Raji (cell line): ENCODE results near the gene IGLL5.

Experiments used
- POLR2A ChIP-seq: IDR thresholded peaks from 2 replicates; pipeline ENCODE4 v1.6.1; 2011; ENCODE audit warnings: low read depth, low read length, control low read depth; ENCODE audit not compliant: insufficient read depth

The IGLL5 gene

DNA sequence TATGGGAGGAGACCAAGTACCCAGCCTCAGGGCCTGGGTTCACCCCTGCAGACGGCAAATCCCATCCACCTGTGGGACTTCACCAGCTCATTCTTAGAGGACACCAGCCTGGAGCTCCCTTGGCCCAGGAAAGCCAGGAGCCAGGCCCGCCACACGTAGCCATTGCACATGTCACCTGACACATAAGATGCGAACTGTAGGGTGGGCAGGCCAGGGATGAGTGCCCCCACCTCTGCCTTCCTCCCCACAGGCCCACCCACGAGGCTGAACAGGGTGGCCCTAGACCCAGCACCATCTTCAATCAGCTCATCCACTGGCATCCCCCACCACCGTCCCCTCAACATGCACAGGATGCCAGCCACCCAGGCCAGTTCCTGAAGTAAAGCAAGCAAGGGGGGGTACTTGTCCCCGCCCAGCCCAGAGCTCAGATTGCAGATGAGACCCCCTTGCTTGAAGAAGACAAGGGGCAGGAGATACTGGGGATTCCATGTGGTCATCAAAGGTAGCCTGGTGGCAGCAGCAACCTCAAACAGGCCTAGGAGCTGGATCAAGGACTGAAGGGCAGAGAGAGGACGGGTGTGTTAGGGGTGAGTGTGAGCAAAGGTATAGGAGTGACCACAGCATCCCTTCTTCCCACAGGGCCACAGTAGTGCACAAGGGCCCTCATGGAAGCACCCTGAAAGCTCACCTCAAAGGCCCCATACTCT is 45.6 kb downstream of the IGLL5 start:
- no peak for TF ChIP-seq POLR2A

DNA sequence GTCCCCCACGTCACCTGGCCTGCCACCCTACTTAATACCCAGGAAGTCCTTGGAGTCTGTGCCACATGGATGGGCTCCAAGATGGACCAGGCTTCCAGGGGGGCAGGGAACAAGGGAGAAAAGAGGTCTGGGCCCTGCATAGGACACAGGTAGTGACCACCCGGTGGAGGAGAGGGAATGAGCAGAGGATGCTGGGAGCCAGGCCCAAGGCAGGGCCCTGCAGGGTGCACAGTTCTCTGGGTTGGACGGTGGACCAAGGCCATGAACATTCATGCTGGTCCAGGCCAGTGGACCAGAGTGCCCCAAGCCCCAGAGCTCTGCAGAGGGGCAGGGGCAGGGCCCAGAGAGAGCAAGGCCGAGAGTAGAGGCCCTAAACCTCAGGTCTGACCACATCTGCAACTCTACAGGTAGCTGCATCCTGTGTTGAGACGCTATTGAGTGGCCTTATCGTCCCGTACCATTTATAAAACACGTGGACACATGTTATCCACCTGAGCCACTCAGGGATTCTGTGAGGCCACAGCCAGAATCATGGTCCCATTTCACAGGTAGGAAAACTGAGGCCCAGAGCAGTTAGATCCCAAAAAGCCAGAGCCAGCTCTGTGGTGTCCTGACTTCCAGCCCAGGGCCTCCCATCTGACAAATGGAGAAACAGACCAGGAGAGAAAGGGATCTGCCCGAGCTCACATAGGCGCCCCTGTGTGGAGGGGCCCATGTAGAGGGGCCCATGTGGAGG is 46.4 kb downstream of the IGLL5 start:
- TF ChIP-seq POLR2A, result no peak

DNA sequence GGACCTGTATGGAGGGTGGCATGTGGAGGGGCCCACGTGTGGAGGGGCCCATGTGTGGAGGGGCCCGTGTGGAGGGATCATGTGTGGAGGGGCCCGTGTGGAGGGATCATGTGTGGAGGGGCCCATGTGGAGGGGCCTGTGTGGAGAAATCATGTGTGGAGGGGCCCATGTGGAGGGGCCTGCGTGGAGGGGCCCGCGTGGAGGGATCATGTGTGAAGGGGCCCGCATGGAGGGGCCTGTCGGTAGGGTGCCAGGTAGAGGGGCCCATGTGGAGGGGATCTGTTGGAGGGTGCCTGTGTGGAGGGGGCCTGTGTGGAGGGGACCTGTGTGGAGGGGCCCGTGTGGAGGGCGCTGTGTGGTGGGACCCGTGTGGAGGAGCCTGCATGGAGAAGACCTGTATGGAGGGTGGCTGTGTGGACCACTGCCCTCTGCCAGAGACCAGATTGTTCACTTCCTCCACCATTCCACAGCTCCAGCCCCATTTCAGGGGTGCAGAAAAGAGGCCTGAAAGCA is 47.0 kb downstream of the IGLL5 start:
- no peak for TF ChIP-seq POLR2A

DNA sequence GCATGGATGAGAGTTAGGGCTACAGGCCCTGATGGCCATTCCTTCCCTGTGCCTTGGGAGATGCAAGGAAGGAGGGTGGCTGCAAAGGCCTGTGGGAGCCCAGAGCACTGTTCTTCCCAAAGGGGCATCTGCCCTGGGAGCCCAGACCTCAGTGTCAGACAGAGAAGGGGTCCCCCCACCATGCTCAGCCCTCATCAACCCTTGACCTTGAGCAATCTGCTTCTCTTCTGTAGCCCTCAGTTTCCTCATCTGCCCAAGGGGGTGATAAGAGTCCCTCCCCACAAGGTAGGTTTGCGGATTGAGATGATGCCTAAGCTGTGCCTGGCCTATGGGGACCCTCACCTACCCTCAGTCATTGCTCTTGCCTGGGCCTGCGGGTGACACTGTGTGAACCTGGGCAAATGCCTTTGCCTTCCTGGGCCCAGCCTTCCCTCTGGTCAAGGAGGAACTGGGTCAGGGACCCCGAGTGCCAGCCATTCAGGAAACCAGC is 47.5 kb downstream of the IGLL5 start:
- TF ChIP-seq POLR2A, result no peak

DNA sequence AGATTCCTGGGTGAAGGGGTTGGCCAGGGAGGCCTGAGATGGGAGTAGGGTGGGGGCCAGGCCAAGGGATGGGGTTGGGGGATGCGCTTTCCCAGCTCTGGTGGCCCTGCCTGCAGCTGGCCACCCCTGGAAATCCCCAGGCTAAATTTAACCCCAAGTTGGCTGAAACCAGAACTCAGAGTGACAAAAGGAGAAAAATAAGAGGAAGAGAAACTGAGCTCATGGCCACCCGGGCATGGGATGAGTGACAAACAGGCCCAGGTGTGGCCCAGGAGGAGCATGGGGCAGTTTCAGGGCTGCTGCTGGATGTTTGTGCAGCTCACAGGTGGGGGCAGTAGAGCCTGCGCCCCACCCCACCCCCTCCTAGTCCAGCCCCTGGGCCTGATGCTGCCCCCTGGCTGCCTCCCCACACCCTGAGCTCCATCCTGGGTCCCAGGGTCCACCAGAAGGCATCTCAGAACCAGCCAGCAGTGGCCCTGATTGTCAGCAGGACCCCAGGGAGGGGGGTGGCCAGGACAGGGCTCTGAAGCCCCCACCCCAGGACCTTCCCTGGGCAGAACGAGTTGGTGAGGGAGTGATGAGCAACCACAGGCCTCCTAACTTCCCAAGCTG is 48.0 kb downstream of the IGLL5 start:
- peak; percentile 56 for TF ChIP-seq POLR2A

DNA sequence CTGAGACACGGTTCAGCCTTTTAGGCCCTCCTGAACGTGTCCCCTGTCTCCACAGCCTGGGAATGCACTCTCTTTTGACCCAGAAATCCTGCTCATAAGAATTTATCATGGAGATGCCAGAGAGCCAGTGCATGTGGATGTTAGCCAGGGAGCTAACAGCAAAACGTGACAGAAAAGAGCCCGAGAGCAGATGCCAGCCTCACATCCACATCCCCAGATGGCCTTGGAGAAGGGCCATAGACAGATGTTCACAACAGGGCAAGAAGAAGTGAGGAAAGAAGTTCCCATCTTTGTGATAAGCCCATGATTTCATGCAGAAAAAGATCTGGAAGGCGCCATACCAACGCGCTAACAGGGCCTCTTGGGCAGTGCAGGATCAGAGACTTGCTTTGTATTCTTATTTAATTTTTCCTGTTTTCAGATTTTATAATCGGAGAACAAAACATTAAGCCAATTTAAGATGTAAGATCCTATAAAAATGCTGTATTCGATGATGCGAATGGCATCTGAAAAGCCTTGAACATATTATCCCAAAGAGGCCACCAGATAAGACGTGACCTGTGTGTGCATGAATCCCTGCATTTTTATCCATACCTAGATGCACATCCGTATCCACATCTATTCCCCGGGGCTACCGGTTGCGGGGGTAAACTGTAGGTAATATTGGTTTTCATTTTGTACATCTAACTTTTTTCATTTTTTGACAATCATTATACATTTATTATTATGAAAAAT is 48.7 kb downstream of the IGLL5 start:
- no peak for TF ChIP-seq POLR2A

DNA sequence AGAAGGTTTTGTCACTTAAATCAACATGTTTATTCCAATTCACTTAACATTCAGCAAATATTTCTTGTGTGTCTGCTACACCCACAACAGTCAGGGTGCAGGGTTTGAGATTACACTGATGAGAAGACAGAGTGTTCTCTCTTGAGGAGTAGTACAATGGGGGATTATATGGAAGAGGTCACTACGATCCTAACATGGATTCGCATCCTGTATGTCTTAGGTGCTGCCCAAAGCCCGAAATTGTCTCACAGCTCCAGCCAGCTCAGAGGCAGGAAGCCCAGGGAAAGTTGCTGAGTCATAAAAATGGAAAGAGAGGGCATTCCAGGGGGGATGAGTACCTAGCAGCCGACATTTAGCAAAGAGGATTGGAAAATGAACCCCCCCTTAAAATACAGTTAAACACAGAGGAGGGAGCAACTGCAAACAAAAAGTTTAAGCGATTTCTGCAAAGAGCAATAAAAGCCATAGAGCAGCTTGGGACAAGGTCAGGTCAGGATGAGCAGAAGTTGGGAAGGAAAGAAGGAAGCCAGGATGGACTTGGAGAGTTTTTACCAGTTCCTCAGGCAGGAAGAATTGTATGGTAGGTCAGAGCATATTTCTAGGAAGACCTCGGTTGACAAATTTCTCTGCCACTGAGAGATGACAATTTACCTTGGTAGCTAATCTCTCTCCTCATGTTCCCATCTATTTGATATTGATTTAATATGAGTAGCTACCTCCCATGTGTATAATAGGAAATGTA is 49.5 kb downstream of the IGLL5 start:
- no peak for TF ChIP-seq POLR2A

DNA sequence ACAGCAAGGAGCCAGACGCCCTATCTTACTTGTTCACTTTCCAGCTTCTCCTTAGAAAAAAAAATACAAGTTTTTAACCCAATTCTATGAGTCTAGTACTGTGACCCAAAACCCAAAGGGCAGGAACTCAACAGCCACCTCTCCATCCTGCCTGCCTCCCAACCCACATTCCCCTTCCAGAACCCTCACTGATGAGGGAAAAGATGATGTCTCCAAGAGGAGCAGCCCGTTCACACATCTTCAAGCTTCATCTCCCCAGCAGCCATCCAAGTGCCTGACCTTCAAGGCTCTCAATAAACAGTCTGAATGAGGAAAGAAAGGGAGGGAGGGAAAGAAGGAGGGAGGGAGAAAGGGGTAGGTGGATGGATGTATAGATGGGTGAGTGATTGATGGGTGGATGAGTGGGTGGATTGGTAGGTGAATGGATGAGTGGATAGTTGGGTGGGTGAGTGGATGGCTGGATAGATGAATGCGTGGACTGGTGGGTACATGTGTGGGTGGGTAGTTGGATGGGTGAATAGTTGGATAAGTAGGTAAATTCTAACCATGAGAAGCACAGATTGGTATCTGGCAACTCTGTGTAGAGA is 50.4 kb downstream of the IGLL5 start:
- TF ChIP-seq POLR2A, result no peak

DNA sequence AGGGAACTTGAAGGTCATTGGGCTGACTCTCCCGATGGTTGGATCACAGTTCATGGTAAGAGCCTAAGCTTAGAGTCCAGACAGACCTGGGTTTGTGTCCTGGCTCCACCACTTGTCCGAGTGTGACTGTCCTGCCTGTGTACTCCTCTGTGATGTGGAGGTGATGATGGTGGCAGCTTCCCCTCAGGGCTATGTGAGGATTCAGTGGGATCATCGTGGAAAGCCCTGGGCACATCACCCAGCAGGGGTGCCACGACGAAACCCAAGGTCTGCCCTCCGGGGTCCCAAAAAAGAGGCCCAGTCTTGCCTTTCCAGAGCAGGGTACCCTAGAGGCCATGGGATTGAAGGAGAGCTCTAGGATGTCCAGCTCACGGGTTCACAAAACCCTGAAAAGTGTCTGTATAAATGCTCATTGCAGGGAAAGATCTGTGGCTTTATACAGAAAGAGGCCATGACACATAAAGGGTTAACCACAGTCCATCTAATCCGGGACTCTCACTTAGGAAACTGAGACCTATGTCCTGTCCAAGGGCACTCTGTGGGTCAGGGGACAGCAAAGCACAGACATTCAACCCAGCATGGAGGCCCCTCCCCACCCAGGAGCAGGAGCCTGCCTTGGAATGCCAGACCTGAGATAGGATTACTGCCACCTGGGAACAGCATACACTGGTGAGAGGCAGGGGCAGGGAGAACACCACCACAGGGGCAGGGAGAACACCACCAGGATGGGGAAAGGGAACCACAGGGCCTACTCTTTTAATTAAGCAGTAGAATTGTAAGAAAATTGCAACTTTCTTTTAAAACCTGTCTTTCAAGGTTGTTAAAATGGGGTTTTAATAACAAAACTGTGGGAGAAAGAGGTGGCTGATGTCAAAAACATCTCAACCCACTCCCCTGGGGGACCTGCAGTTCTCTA is 51.3 kb downstream of the IGLL5 start:
- TF ChIP-seq POLR2A, result no peak

DNA sequence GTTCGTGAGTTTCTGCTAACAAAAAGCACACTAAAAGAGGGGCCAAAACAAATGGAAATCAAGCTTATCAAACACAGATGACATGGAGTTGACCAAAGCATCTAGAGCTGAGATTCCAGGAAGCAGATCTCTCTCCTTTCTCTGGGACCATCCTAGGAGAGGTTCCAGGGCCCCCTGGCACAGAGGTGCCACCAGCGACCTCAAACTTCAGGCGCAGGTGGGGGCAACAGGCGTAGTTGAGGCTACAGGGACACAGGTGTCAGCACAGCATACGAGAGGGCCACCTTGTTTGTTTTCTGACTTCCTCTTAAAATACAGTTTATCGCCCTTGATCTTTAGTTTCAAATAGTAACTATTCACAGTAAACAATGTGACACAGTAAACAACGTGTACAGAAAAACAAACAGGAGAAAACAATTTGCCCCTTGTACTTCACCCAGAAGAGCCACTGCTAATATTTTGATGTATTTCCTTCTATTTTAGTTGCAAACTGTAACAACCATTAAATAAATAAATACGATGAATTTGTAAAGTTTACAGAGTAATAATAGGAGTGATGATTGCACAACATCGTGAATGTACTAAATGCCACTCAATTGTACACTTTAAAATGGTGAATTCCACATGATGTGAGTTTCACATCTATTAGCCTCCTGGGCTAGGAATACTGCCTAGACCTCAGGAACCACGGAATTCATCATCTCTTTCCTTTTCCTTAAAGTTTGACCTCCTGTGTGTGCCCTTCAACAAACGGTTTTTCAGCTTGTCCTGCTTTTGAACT is 52.2 kb downstream of the IGLL5 start:
- no peak for TF ChIP-seq POLR2A

DNA sequence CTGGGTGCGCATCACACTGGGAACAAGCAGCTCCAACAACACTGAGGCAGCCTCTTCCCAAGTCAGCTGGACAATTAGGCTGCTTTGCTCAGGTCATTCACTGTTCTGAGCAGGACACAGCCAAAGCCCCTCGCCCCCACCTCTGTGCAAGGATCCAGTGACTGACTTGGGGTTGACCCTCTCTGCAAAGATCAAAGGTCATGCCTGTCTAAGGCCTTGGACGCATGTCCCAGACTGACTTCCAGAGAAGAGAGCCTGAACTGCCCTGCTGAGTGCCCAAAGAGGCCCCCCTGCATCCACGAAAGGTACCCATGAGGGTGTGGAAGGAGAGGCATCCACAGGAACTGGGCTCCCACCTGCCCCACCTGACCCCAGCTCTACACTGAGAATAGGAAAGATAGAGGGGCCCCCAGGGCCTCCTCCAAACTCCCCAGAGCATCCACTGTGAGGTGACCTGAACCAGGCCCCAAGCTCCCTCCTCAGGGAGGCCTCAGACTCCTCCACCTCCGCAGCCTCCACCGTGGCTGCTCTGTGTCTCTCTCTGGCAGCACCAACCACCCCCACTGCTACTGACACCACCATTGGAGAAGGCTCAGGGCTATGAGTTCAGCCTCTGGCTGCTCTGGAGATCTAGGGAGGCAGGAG is 53.5 kb downstream of the IGLL5 start:
- no peak for TF ChIP-seq POLR2A
